Right lobe of liver (tissue), 6 donors: Measurements from ENCODE around the gene NUDT1. TPM values are rescaled to one million over a fixed set of nuclear protein-coding genes. Genes with fewer than 3 reads are reported as not detected.

Source experiments
- ATAC-seq, 4 donors: fragments of 200-7000 bp; cut with Tn5 transposase; one replicate each; pipeline ENCODE4 v1.9.1; 2020; ENCODE audit warnings: mild to moderate bottlenecking in 4 of 4, moderate library complexity in 4 of 4
- DNase-seq, 3 donors: peaks; one replicate each; pipeline ENCODE4 v3.0.0-alpha.2; 2020
- H3K27ac ChIP-seq, 3 donors: fragments of 200-600 bp; one replicate each; pipeline ENCODE4 v1.8.0; 2022
- H3K27me3 ChIP-seq, 2 donors: fragments of 200-600 bp; one replicate each; pipeline ENCODE4 v1.8.0; 2022
- H3K36me3 ChIP-seq, 4 donors: fragments of 200-600 bp; sonication (generic) in 1 of 4; one replicate each; pipeline versions ENCODE4 v1.5.1 to v1.8.0; 2017 to 2022; ENCODE audit warnings: control low read depth in 1 of 4
- H3K4me1 ChIP-seq, 4 donors: fragments of 200-600 bp; sonication (generic) in 1 of 4; one replicate each; pipeline versions ENCODE4 v1.5.1 to v1.8.0; 2017 to 2022; ENCODE audit warnings: control low read depth in 1 of 4
- H3K4me3 ChIP-seq, 3 donors: fragments of 200-600 bp; one replicate each; pipeline ENCODE4 v1.8.0; 2022
- H3K9me3 ChIP-seq, 4 donors: fragments of 200-600 bp; sonication (generic) in 1 of 4; one replicate each; pipeline versions ENCODE4 v1.5.1 to v1.8.0; 2017 to 2022; ENCODE audit warnings: control low read depth in 1 of 4
- CTCF ChIP-seq, 4 donors: fragments of 200-600 bp in 3 of 4; fragments of 450-650 bp in 1 of 4; IDR thresholded peaks; one replicate each; pipeline versions ENCODE4 v1.5.1 to v1.8.0; 2016 to 2022; ENCODE audit warnings: antibody characterized with exemption in 4 of 4, mild to moderate bottlenecking in 2 of 4
- POLR2A ChIP-seq: fragments of 450-650 bp; IDR thresholded peaks from one replicate; pipeline ENCODE4 v1.6.1; 2017; ENCODE audit warnings: antibody characterized with exemption, mild to moderate bottlenecking
- WGBS: methylation state at CpG from one replicate; pipeline ENCODE4 v1.1.6; 2018; ENCODE audit warnings: low coverage, low lambda C conversion rate; ENCODE audit not compliant: insufficient coverage; ENCODE audit errors: missing lambda C conversion rate; 5-methylcytosine and 5-hydroxymethylcytosine counted together
- intact Hi-C, 2 donors: fragments of 100-400 bp; cut with DNase I; formaldehyde crosslinking; loops; one replicate each; pipeline versions ENCODE4 v1.11.2 to v1.14.1; 2022
- total RNA-seq, 6 experiments: library from RNA; depleted of rRNA in 2 of 6; stranded (reverse); fragments of >200 nt in 2 of 6; fragmentation: NEBNext Ultra II Directional in 3 of 6; extraction: Animal tissue kit (Norgen Biotek cat#: 25700) in 3 of 6; gene quantifications; one replicate each; pipeline versions ENCODE4 v1.1.0 to v1.2.4, GENCODE V29; 2016 to 2023
- donor health status: DM: no; HTN: yes; CAD: no.
- donor health status: DM: no; HTN: no; CAD: no.
- donor health status: DM: no; HTN: no; CAD: no.
- donor health status: DM: no; HTN: yes; CAD: no.
- donor health status: DM: no; HTN: yes; CAD: no.

Gene NUDT1
- total RNA-seq, 6 experiments from 2014 or later = 1.6 to 4.1 (median 2.3) TPM

GRCh38 chr7:2279896-2280295 lies 37.9 kb downstream of the NUDT1 start:
- 56% methylated on average over 4 of the region's 4 CpGs for WGBS
- no peaks in the 10 kb centered on the region for H3K36me3 ChIP-seq
- no peaks in the 10 kb centered on the region for H3K9me3 ChIP-seq
- no peak for TF ChIP-seq CTCF (IDR thresholded peaks at IDR 0.05)
- no peak for TF ChIP-seq POLR2A
- DNase-seq (no peak), ATAC-seq (no peak)
- intact Hi-C loops = no loop called here
- H3K4me1 ChIP-seq = peaks cover 0 to 10% (median 3%) of the 10 kb centered on the region in 4 donors
- no peaks in the 10 kb centered on the region for H3K27me3 ChIP-seq
- no peak overlapping the region for H3K27ac ChIP-seq
- H3K4me3 ChIP-seq = no peak overlapping the region

- WGBS = 47% methylated on average over 2 of the region's 2 CpGs
Observed at GRCh38 chr7:2280424-2280823, 38.4 kb downstream of the NUDT1 start.

GRCh38 chr7:2281541-2281940 lies 39.5 kb downstream of the NUDT1 start:
- Histone ChIP-seq H3K27me3 (no peaks in the 10 kb centered on the region), H3K9me3 (no peaks in the 10 kb centered on the region), H3K36me3 (no peaks in the 10 kb centered on the region), H3K4me3 (no peak overlapping the region), H3K27ac (no peak overlapping the region), H3K4me1 (peaks cover 0 to 10% (median 3%) of the 10 kb centered on the region in 4 donors)
- intact Hi-C loops = no loop called here
- DNase-seq = no peak
- WGBS = 50% methylated on average over 1 of the region's 9 CpGs
- peak; percentile 36 to 68 (median 50) for ATAC-seq
- no peak for TF ChIP-seq POLR2A
- no peak for TF ChIP-seq CTCF (IDR thresholded peaks at IDR 0.05)

More at GRCh38 chr7:2280424-2280823, 38.4 kb downstream of the NUDT1 start:
- ATAC-seq = peak in 1 of 4 donors; percentile 17
- Histone ChIP-seq H3K4me3 (no peak overlapping the region), H3K9me3 (no peaks in the 10 kb centered on the region), H3K4me1 (peaks cover 0 to 10% (median 3%) of the 10 kb centered on the region in 4 donors), H3K27ac (no peak overlapping the region), H3K27me3 (no peaks in the 10 kb centered on the region), H3K36me3 (no peaks in the 10 kb centered on the region)
- DNase-seq = no peak
- TF ChIP-seq POLR2A = no peak
- TF ChIP-seq CTCF (IDR thresholded peaks at IDR 0.05) = no peak
- intact Hi-C loops = no loop called here

GRCh38 chr7:2282185-2282751 lies 40.2 kb downstream of the NUDT1 start:
- H3K9me3 ChIP-seq = no peaks in the 10 kb centered on the region
- DNase-seq (no peak), ATAC-seq (no peak)
- no peak for TF ChIP-seq CTCF (IDR thresholded peaks at IDR 0.05)
- TF ChIP-seq POLR2A = no peak
- intact Hi-C loops = no loop called here
- H3K4me1 ChIP-seq = peaks cover 0 to 10% (median 3%) of the 10 kb centered on the region in 4 donors
- H3K27ac ChIP-seq = no peak overlapping the region
- no peak overlapping the region for H3K4me3 ChIP-seq
- WGBS = 85% methylated on average over 7 of the region's 14 CpGs
- no peaks in the 10 kb centered on the region for H3K36me3 ChIP-seq
- no peaks in the 10 kb centered on the region for H3K27me3 ChIP-seq
